Cardiac fibroblast (primary cell): ENCODE data around the gene MYADML2.

Experiments
- DNase-seq, 2 donors: peaks; one replicate each; pipeline versions ENCODE4 v3.0.0 to v3.0.0-alpha.2; 2010; ENCODE audit warnings: low read depth in 2 of 2
- H3K4me3 ChIP-seq, 2 donors: replicated peaks in 1 of 2; 1 replicate in 1 of 2; 2 replicates in 1 of 2; pipeline ENCODE4 v1.5.1; 2011; ENCODE audit warnings: low read depth in 2 of 2, low read length in 2 of 2, mild to moderate bottlenecking in 2 of 2, moderate library complexity in 1 of 2
- CTCF ChIP-seq: IDR thresholded peaks from one replicate; pipeline ENCODE4 v1.5.1; 2011; ENCODE audit warnings: low read depth, mild to moderate bottlenecking, low read length, inconsistent platforms

Gene MYADML2

GRCh38 chr17:81967533-81968395, 20.7 kb upstream of the MYADML2 start:
- no peak overlapping the region for H3K4me3 ChIP-seq

GRCh38 chr17:81967244-81967532, 20.2 kb upstream of the MYADML2 start:
- no peak for TF ChIP-seq CTCF
- DNase-seq: no peak
- H3K4me3 ChIP-seq: no peak overlapping the region

More at GRCh38 chr17:81967533-81968395, 20.7 kb upstream of the MYADML2 start:
- no peak for TF ChIP-seq CTCF
- peak; percentile 65 to 83 for DNase-seq

GRCh38 chr17:81966343-81967243, 19.6 kb upstream of the MYADML2 start:
- DNase-seq: peak; percentile 44 to 66
- no peak for TF ChIP-seq CTCF
- H3K4me3 ChIP-seq: no peak overlapping the region

GRCh38 chr17:81964081-81964849, 17.2 kb upstream of the MYADML2 start:
- TF ChIP-seq CTCF: no peak
- no peak for DNase-seq
- no peak overlapping the region for H3K4me3 ChIP-seq

- no peak for TF ChIP-seq CTCF
- H3K4me3 ChIP-seq: no peak overlapping the region
- no peak for DNase-seq
Observed at GRCh38 chr17:81962499-81963441, 15.7 kb upstream of the MYADML2 start.
